DMS 273 (cell line): ENCODE measurements around the gene DOCK2.

Experiments
- DNase-seq: peaks from one replicate; lab custom pipeline; 2025; ENCODE audit not compliant: unreplicated experiment; lab: John Stamatoyannopoulos, UW

Gene DOCK2

DNA sequence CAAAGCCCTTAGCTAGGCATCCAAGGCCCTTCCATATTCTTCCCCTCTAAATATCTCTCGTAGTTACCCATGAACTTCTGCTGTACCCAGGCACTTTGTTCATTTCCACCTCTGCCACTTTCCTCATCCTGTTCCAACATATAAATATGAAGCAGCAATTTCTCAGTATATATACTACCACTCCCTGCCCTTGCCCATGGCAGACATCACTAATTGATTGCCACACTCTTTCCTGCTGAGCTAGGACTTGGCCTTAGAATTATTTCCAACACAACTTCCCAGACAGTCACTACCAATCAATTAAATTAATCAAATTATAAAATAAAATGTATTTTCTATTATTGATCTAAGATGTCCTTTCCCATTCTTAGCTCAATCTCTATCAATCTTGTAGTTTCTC, 334.7 kb downstream of the DOCK2 start:
- DNase-seq = no peak

DNA sequence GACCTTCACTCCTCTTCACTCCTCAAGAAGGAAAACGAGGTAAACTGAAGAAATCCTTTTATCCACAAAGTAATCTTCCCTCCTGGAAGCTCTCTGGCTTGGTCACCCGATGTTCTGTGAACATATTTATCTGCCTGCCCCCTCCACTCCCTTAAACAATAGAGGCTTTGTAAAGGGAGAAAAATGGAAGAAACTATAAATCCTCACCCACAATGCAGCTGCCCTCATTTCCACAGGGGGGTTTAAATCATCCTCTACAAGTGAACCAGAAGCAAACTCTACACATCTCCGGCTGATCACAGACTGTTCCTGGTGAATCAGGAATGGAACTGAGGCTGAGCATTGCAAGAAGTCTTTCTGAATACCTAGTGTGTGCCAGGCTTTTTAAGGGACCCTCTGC, 336.0 kb downstream of the DOCK2 start:
- no peak for DNase-seq

GRCh38 chr5:169974121-169974770, 337.2 kb downstream of the DOCK2 start:
- DNase-seq = no peak

- no peak for DNase-seq
Measured at GRCh38 chr5:169978714-169979113, 341.6 kb downstream of the DOCK2 start.

GRCh38 chr5:169979871-169980270, 342.8 kb downstream of the DOCK2 start:
- no peak for DNase-seq

DNA sequence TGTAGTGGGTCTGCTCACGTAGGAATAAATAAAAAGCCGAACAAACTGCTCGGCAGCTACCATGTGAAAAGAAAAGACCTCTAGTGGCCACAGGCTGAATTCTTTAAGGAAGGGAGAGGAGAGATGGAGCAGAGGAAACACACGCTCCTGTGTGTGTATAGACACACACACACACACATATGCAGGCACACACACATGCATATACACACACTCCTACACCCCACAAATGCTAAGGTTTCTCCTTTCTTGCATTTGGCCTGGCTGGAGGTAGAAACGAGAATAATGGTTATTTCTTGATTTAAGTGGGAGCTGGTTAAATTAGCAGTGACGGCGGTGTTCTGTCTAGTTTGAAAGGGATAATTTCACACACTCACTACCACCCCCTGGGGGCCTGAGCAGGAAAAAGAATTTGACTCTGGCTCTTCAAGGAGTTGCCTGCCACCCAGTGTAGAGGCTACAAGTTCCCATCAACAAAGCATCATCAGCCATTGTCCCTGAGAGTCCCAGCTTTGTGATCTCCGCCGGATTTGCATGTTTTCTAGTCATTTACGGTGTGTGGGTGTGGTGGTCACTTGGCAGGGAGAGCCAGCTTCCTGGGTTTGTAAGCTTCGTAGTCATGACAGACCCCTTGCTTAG, 343.5 kb downstream of the DOCK2 start, which contains the start of gene INSYN2B:
TSS of gene INSYN2B (minus strand) at position 78 of the 636 bp plus-strand sequence. CDS start 96,597 bp downstream, outside the sequence.
- DNase-seq = peak; percentile 88

- no peak for DNase-seq
Measured at GRCh38 chr5:169988206-169988605, 351.1 kb downstream of the DOCK2 start.

- no peak for DNase-seq
Measured at GRCh38 chr5:169988947-169989346, 351.9 kb downstream of the DOCK2 start.

DNA sequence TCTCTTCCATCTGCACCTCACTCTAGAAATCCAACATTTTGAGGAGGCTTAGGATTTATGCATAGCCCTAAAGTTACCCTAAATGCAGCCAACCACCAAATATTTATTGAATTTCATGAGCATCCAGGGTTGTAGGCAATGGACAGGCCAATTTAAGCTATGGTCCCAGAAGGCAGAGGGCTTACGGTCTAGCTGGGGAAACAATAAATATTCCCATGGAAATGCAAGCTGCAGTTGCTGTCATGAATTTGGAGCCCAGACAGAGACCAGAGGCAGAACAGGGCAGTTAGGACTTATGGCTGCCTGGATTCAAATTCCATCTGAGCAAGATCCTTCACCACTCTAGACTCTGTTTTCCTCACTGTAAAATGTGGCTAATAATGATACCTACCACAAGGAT, 352.3 kb downstream of the DOCK2 start:
- DNase-seq = no peak

DNA sequence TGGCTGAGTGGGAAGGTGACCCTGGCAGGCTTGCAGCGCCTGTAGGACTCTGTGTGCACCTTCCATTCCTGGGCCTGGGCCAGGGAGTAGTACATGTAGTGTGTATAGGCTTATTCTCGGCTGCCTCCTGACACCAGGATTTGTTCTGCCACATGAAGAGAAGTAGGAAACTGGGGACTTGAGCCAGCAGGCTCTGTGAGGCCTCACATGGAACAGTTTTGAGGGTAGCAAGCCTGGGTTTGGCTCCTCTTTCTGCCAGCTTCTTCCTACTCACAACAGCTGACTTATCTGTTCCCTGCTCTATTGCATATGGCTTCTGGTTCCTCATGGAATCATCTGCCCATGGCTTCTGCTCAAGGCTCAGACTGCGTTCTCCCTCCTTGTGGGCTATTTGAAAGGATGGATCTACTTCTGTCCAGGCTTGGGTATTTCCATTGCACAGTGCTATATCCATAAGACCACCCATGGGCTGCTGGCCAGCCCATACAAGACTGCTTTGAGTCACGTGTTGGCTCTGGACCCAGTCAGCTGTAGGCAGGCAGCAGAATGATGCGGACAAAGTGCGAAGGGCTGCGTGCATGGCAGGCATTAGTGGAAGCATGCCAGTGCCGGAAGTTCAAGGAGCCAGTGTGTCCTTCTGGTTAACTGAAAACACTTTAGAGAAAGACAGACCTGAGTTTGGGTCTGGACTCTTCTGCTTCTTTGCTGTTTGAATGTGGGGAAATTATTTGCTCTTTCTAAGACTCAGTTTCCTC, 354.2 kb downstream of the DOCK2 start:
- no peak for DNase-seq

- no peak for DNase-seq
Measured at GRCh38 chr5:169992789-169993484, 355.9 kb downstream of the DOCK2 start.

- no peak for DNase-seq
Measured at GRCh38 chr5:169993485-169993790, 356.4 kb downstream of the DOCK2 start.

GRCh38 chr5:169997798-169998197, 360.7 kb downstream of the DOCK2 start:
- no peak for DNase-seq

DNA sequence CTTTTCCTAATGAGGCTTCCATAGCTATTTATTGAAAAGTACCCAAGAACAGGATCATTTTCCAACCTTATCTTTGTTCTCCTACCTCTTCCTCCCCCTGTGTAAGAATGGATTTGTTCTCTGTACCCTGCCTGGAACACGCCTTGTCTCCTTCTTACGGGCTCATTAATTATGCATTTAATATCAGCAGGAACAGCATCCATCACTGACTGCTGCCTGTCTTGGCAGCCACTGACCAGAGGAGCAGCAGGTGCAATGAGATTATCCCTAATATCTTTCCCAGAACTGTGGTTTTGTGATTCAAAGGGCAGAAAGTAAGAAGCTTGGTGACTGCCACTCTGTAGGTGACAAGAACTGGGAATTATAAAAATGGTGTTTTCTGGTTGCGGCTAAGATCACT, 362.5 kb downstream of the DOCK2 start:
- no peak for DNase-seq

DNA sequence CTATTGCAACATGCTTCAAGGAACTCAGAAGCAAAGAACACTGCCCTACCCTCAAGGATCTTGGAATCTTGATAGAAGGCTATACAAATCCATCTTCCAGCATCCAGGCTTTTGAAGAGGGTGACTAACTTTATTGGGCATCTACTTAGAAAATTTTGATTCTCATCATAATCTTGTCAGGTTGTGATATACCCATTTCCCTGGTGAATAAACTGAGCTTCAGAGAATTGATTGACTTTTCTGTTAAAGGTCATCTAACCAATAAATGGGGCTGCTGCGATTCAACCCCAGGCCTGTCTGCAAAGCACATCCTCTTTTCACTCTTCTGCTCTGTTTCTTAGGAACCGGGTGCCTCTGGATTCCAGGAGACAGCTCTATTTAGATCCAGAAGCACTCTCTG, 363.1 kb downstream of the DOCK2 start:
- no peak for DNase-seq

GRCh38 chr5:170006021-170006420, 368.9 kb downstream of the DOCK2 start:
- DNase-seq = peak; percentile 22

- DNase-seq = no peak
Measured at GRCh38 chr5:170008376-170008775, 371.3 kb downstream of the DOCK2 start.

- no peak for DNase-seq
Measured at GRCh38 chr5:170010595-170010994, 373.5 kb downstream of the DOCK2 start.

GRCh38 chr5:170011751-170012150, 374.7 kb downstream of the DOCK2 start:
- DNase-seq = no peak

DNA sequence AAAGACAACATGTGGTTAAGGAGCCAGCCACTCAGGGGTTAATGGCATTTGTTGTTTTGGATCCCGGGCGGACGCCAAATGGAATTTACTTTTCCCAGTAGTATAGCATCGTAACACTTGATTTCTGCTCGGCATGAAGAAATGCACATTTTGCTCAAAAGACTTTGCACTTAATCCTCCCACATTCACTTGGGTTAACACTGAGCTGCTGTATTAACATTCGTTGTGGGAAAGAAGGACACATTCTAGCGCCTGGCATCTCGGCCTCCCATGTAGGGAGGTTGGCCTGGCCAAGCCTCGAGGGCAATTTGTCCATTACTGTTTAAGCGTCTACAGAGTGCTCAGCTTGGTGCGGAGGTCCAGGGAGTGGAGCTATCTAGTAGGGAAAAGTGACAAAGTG, 375.5 kb downstream of the DOCK2 start:
- DNase-seq = no peak

DNA sequence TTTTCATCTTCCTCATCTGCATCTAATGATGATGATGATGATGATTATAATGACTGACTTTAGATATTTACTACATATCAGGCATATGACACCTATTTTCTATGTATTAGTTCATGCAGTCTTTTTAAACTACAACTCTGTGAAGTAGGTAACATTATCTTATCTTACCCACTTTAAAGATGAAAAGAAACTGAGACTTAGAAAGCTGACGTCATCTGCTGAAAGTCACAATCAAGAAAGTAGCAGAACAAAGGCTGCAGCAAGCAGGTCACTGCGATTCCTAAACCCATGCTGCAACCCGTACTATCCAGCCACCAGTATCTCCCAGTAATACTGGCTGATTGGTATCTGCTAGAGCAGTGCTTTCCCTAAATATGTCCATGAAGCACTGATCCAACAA, 383.3 kb downstream of the DOCK2 start:
- DNase-seq = no peak

GRCh38 chr5:170021506-170021905, 384.4 kb downstream of the DOCK2 start:
- DNase-seq = peak; percentile 73
